GM21825 (cell line): ENCODE measurements around the gene HOXB3.

ENCODE experiments used
- ATAC-seq: cut with Tn5 transposase; IDR thresholded peaks from one replicate; pipeline ENCODE4 v1.9.1; 2021; ENCODE audit warnings: mild to moderate bottlenecking, moderate library complexity; ENCODE audit not compliant: unreplicated experiment

The HOXB3 gene

DNA sequence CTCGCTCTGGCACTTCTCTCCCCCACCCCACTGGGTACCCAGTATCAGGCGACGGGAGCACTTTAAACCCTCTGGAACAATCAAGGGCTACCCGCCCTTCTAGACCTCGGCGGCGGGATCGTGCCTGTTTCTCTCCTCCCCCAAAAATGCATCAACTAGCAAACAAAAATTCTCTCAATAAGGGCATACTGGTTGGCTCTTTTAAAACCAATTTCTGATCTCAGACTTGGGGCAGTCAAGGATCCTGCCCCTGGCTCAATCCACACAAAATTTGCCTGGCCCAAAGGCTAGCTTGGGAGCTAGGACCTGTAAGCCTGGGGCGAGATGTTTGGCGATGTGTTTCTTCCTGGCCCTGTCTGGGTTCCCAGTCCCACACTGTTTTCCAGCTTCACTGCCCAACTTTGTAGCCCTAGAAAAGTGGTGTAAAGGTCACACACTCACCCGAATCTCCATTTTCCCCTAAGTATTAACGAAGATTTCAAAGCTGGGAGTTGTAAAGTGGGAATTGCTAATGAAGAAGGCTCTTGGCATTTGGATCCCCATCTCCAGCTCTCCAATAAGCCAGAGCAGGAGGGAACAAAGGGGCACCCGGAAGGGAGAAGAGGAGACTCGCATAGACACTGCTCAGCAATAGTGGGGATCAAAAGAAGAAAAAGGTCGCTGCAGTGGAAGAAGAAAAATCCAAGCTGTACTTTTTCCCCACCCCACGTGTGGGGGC, 30.8 kb downstream of the HOXB3 start:
- ATAC-seq = no peak

DNA sequence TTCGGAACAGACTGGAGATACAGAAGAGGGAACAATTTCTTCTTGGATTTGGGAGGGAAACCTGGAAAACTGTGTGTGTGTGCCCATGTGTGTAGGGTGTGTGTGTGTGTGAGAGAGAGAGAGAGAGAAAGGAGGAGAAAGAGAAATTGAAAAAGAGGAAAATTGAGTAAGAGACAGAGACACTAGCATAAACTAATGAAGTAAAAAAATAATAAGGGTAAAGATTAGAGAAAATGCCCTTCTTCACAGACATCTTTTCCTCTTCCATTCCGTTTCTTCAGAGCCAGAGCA, 31.3 kb downstream of the HOXB3 start:
- no peak for ATAC-seq

DNA sequence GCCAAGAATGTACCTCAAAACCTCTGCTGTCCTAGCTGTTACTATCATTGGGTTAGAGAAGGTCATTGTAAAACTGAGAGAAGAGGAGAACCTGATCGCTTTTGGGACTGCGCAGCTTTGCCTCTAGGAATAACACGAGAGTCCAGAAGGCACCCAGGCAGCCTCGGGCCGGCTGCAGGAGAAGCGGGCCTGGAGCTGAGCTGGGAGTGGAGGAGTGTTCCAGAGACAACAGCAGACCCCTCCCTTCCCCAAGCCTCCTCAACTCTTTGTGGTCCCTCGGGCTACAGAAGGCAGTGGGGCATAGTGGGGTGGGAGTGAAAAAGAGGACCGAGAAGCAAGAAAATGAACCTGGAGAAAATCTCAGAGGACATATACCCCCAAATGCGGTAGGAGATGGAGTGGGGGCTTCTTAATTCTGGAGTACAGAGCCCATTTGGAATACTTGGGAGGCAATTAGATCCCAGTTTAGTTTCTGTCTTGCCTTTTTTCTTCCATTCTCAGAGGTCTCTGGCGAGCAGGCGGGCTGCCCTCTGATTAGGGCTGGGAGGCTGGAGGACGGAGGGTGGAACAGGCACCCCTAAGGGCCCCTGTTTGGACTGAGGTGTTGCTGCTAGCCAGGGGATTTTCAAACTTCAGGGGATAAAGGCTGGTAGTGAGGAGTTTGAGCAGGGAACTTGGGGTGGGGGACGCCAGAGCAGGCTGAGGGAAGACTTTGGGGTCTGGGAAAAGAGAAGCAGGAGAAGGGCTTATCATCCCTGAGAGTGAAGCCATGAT, 31.8 kb downstream of the HOXB3 start:
- no peak for ATAC-seq

DNA sequence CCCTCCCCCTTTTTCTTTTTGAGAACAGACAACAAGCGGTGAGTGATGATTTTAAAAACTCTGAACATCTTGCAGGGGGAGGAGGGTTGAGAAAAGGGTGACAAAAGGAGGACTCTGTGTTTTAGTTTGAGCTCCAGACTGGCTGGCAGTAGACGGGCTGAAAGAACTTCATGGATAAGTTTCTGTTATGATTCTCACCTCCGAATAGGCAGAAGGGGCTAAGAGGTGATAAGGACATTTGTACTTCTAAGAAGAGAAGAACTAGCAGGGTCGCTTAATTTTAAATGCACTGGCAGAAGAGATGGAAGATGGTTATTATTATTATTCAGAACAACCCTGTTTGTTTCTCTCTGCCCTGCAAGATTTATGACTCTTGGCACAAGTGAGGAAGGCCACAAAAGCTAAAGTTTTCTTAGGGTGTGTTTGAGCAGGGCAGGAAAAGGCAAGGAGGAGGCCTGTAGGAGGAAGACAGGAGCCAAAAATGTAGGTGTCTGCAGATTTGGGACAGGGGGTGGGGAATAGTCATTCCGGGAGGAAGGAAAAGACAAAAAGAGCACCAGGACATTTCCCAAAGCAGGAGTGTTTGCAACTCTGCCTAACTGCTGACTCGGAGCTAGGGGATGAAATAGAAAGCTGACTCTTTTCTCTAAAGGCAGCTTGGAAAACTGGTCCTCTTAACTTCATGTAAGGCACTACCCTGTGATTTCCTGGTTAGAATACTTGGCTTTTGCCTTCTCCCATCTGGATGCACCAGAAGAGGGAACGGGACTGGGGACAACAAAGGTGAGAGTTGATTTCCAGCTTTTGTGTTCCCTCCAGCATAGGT, 33.3 kb downstream of the HOXB3 start:
- ATAC-seq = no peak

DNA sequence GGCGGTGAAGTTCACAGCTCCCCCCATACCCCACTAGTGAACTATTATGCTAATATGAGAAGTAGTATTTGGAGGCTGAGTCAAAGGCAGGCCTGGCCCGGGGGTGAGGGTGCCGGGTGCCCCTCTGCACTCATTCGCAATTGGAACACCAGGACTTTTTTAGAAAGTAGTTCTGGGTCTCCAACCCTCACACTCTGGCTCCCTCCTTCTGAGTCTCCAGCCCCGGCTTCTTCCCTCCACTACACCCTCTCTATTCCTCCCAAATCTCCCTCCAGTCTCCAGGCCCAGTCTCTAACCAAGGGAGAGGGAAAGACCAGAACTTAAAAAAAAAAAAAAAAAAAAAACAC, 33.8 kb downstream of the HOXB3 start:
- no peak for ATAC-seq

DNA sequence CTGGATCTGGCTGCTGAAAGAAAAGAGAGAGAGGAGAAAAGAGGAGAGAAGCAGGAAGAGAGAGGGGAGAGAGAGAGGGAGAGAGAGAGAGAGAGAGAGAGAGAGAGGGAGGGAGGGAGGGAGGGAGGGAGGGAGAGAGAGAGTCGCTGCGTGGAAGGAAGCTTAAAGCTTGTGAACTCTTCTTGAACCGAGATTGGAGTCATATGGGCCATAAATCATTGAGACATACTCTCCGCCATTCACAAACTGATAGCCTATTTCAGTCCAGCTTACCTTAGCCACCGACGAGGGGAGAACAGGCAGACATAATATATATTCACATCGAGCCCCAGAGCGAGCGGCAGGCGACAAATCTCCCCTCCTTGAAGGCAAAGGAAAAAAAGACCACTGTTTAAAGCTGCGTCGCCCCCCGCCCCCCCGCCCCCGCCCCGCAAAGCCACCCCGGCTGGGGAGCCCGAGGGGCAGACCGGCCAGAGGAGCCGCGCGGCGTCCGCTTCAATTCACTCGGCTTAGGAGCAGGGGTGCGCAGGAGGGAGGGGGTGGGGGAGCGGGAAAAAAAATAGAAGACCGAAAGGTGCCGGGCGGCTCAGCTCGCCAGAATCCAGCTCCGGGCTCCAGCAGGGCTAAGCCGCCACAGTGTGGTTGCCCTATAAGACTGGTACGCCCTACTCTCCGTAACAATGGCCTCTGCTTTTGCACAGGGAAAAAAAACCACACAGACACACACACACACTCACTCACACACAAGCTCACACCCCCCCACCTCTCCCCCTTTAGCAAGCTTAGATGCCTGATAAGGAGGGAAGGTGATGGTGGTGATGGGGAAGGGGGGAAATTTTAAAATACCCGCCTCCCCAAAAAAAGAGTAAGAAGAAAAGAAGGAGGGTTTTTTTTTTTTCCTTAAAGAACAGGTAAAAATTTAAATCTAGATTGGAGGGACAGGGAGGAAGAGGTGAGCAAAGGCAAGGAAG, 34.5 kb downstream of the HOXB3 start:
- ATAC-seq = no peak

DNA sequence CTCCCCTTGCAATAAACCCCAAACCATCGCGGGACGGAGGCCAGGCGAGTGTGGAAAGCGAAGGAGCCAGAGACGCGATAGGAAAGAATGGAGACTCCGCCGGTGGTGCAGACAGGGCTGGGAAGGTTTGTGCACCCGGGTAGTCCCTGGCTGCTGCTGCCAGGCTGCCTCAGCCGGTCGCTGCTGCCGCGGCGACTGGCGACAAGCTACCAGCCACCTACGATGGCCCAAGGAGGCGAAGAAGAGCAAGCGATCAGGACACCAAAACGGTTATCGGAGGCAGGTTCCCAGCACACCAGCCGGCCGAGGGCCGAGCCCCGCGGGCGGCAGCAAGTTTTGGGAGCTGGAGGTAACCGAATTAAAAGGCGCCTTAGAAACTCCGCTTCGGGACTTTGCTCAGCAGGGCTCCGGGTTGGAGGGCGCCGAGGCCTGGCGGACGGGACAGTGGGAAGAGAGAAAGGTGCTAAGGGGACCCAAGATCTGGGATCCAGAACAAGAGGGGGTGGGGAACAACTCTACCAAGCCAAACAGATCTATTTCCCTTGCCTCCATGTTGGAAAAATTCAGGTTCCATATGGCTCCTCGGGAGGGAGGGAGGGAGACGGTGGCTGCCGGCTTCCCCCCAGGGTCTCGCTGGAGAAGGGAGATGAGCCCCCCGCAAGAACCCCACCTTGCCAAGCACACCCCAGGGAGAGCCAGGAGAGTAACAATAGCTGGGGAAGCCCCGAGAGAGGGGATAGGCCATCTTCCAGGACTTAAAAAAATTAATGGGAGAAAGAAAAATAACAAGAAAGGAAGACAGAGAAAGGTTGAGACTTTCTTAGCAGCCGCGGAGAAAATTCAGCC, 35.4 kb downstream of the HOXB3 start:
- ATAC-seq = no peak

DNA sequence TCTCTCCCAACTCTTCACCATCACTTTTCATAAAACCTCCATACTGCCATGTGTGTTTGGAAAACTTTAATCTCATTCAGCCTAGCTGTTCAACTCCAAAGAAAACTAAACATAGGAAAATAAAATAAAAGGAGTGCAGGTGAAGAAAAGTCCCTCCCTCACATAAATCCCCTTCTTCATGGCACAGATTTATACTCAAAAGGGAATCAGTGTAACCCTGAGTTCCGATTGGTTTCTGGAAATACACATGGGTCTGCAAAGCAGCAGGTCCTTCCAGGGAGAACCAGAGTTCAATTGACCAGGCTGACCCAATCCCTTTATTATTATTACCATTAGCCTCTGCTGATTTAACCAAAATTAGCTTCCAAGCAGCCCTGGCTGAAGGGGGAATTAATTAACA, 36.2 kb downstream of the HOXB3 start:
- no peak for ATAC-seq

DNA sequence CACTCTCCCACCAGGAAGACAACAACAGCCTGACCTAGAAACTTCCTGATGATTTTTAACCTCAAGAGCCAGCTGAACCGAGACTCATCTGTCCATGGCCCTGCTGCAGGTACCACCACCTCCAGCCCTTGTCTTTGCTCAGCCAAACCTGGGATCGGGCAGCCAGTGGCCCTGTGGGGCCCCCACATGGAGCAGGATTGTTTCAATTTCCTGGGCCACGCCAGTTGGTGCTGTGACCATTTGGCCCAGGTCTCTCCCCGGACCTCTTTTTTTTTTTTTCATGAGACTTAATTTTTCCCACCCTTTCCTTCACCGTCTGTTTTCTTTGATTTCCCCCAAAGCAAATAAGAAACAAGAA, 36.9 kb downstream of the HOXB3 start:
- no peak for ATAC-seq

DNA sequence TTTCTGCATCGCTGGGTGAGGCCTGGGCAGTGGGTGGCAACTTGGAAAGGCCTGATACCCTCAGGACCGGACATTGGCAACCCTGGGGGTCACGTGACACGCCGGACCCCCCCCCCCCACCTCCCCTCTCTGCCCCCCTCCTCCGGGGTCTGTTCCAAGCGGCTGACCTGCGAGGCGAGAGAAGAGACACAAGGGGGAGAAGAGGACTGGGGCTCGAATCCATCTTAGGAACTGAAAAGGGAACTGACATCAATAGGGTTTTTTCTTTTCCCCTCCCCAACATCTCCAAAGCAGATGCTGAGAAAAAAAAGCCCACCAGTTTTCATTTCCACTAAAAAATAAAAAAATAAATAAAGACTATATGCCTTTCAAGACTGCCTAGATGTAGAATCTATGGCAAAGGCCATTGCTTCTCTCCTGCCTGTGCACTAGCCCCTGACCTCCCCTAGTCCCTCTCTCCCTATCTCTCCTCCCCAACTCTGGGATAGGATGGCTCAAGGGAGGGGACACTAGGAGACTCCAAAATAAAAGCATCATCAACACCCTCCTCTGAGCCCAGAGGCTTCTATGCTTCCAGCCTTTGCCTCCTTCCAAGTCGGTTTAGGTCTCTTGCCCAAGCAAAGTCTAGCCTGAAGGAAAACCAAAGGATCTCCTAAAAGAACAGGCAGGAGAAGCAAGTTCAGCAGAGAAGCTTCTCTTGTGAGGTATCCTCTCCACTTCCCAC, 37.4 kb downstream of the HOXB3 start:
- ATAC-seq = no peak

DNA sequence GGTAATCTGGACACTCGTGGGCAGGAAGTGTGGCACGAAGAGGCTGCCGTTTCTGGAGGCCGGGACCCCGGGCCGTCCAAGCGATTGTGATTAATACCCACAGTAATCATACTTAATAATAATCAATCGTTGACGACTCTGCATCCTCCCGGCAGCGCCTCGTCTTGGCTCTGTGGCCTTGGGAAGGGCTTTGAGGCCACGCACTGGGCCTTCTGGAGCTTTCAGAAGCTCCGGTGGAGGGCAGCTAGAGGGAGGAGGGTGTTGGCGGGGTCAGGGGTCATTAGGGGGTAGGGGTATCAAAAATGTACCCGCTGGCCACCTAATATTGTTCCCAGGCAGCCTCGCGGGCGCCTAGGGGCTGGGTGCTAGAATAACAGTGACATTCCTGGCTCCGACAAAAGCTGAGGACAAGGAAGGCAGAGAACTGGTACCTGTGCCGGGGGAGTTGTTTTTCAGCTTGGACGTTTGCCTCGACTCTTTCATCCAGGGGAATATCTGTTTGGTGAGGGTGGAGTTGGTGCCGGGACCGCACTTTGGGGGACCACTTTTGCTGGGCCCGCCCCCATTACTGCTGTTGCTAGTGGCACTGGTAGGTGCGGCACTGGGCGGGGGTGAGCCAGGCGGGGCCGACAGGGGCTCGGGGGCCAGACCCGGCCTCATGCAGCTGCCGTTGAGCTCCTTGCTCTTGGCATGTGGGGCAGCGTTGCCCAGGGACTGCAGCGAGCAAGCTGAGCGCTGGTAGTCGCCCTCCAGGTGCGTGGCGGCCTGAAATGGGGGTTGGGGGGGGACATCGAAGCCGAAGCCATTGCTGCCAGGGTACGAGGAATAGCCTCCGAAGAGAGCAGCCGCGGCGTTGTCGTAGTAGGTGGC, 38.2 kb downstream of the HOXB3 start:
- ATAC-seq = no peak

DNA sequence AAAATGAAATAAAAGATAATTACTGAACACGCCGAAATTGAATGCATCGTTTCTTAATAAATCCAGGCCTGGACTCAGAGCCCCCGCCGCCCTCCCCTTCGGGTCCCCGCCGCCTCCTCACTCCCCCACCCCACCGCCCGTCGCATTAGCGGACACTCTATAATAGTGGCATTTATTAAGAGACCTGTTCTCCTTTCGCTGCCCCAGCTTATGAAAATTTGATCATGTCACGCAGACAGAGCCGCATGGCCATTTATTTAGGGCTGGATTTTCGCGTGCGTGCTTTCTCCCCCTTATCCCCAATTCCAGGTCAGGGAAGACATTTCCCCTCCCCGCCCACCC, 38.9 kb downstream of the HOXB3 start:
- no peak for ATAC-seq

DNA sequence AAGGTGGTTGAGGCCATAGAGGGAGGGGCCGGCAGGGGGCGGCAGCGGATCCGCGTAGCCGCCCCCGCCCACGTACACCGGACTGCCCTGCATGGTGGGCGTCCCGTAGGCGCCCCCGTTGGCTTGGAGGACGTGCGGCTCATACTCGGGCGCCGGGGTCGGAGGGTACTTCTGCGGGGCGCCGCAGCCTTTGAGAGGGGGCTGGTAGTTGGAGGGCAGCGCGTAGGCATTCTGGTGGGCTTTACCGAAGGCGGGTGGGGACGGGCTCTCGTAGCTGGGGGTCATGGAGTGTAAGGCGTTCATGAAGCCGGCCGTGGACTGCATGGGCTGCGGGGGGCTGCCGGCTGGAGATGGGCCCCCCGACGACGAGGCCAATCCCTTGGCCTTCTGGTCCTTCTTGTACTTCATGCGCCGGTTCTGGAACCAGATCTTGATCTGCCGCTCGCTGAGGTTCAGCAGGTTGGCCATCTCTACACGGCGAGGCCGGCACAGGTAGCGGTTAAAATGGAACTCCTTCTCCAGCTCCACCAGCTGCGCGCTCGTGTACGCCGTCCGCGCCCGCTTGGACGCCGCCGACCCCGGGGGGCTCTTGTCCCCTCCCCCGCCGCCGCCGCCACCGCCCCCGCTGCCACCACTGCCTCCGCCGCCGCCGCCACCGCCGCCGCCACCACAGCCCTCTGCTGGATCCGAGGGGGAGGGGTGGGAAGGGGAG, 39.4 kb downstream of the HOXB3 start:
- ATAC-seq = no peak

DNA sequence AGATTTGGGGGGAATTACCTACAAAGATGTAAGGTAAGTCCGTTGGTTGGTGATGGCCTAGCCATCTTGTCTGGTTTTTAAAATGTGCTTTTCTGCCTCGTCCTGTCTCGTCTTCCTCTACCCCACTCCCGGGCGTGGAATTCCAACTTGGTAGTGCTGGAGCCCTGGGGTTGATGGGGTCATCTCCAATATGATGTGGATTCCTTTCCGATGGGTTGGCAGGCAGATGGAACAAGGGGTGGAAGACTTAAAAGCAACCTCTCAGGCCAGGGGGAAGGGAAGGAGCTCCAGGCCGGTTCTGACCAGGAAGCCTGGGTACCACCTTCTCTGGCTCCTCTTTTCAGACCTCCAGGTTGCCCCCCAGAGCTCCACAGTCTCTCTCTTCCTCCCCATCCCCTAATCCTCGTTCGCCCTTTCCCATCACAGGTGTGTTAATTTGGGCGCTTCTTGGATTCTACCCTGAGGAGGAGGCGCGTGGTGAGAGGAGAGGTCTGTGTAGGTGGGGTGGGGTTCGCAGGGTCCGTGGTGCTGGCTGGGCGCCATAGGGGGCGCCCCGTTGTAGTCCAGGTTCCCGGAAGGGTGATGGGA, 40.0 kb downstream of the HOXB3 start:
- ATAC-seq = no peak

DNA sequence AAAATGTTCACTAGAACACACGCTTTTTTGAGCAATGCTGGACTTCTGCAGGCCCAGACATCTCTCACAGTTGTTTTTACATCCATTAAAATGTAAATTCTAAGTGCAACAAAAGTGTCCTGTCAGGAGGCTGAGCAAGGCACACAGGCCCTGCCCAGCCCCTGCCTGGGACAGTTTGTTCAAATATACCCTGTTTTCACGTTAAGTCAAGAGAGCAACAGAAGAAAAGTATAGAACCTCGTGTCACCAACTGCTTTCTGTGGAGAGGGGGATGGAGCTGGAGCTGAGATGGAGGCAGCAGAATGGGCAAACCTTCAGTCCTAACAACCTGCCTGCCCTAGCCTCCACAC, 40.8 kb downstream of the HOXB3 start:
- ATAC-seq = no peak

DNA sequence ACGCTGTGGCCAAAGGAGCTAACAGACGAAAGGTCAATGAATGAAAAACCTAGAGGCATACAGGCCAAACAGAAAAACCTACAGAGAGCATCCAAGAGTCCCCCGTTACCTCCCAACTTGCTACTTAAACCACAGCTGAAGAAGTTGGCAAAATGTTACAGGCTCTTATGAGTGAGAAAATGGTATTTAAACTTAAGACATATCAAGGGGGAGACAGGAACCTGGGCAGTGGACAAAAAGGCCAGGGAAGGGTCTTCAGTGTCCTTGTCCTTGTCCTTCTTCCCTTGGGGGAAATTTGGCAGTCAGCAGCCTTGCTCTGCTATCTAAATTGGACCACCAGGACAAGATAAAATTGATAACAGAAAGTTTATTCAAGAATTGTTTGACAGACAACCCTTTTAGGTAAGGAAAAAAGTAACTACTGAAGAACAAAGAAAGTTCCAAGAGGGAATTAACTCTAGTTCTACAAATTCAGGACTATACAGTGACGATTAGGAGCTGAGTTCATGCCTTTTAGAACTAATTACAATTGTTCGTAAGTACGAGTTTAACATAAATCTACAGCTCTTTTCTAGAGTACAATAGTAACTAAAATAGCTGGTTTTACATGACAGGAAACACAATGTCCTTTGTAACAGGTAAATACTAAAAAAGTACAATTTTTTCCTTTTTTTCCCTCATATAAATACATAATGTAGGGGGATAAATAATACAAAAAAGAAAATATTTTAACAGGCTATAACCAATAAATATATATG, 41.3 kb downstream of the HOXB3 start:
- ATAC-seq = no peak
